D721Med (cell line): ENCODE data around the gene KRTAP3-1.
"Not testable (repeated sequence)": the region's sequence is repeated elsewhere in the genome, so short reads cannot be mapped to it uniquely, and the experiment has no call there.

ENCODE experiments used
- DNase-seq: peaks from one replicate; pipeline ENCODE4 v3.0.0; 2011; ENCODE audit warnings: low spot score; ENCODE audit not compliant: insufficient read length
- FAIRE-seq: peaks from 2 replicates; lab custom pipeline; 2011; peaks lifted over from hg19 to GRCh38; lab: Jason Lieb, UNC
- CTCF ChIP-seq: IDR thresholded peaks from 2 replicates; pipeline ENCODE4 v1.5.1; 2012; ENCODE audit warnings: mild to moderate bottlenecking, control low read depth; ENCODE audit not compliant: insufficient read depth; ENCODE audit errors: missing control alignments

KRTAP3-1 gene

DNA sequence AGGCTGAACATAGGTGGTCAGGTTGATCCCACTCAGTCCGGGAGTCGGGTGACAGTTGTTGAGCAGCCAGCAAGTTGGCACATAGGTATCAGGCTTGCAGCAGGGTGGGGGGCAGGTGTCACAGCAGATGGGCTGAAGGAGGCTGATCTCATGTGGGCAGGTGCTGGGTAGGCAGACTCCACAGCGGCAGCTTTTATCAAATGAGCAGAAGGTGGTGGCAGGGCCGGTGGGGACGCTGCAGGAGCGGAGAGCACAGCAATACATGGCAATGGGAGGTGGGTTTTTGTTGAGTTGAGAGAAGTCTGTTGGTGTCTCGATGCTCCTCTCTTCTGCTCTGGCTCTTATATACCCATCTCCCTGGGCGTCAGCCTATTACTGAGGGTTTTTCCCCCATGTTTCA lies at the start of gene KRTAP3-1:
Gene KRTAP3-1 (minus strand): TSS at position 318 of the 400 bp plus-strand sequence. CDS start 54 bp downstream, at position 264.
- no peak for TF ChIP-seq CTCF
- no peak for DNase-seq
- FAIRE-seq, result no peak

DNA sequence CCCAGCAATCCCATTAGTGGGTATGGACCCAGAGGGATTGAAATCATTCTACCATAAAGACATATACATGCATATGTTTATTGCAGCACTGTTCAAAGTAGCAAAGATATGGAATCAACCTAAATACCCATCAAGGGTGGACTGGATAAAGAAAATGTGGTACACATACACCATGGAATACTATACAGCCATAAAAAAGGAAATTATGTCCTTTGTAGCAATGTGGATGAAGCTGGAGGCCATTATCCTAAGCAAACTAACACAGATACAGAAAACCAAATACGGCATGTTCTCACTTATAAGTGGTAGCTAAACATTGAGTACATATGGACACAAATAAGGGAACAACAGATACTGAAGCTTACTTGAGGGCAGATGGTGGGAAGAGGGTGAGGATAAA lies 48.6 kb upstream of the KRTAP3-1 start:
- DNase-seq (no peak), FAIRE-seq (no peak)
- TF ChIP-seq CTCF, result no peak

GRCh38 chr17:41055130-41055529 lies 46.2 kb upstream of the KRTAP3-1 start, which contains the start of gene KRTAP2-2:
KRTAP2-2 (minus strand) TSS chr17:41055230; CDS start chr17:41055211, 19 bp downstream.
- FAIRE-seq, DNase-seq: not testable (repeated sequence)

DNA sequence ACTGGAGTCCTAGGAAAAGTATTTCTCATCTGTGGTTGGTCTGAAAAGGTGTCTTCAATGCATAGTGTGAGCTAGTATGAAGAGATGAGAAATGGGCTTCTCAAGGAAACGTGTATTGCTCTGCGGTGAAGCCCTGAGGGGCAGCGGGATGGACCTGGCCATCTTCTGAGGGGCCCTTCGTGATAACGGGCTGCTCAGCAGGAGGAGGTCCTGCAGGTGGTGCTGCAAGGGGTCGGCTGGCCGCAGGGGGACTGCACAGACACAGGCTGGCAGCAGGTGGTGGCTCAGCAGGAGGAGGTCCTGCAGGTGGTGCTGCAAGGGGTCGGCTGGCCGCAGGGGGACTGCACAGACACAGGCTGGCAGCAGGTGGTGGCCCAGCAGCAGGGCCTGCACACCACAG lies 45.6 kb upstream of the KRTAP3-1 start:
- FAIRE-seq, DNase-seq: not testable (repeated sequence)

DNA sequence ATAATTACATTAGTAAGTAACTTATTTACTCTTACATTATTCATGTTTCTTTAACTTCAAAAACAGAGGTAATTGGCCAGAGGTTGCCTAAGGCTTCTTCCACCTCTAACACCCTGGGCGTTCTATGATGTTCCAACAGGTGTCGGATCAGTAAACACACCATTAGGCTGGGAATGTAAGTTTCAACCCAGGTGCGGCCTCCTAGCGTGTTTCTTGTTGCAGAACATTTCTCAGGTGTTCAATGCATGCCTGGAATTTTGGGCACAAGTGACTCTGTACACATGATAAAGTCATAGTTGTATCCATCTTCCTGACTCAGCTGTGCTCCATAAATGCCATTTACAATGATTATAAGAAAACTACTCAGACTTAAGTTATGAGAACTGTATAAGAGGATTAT lies 45.1 kb upstream of the KRTAP3-1 start:
- no peak for DNase-seq
- FAIRE-seq, result no peak
- TF ChIP-seq CTCF, result no peak

- TF ChIP-seq CTCF, result no peak
- DNase-seq, result no peak
- FAIRE-seq, result no peak
Measured at GRCh38 chr17:41052566-41052965, 43.6 kb upstream of the KRTAP3-1 start.

- FAIRE-seq (no peak), DNase-seq (no peak)
- no peak for TF ChIP-seq CTCF
Measured at GRCh38 chr17:41049110-41049509, 40.2 kb upstream of the KRTAP3-1 start.

DNA sequence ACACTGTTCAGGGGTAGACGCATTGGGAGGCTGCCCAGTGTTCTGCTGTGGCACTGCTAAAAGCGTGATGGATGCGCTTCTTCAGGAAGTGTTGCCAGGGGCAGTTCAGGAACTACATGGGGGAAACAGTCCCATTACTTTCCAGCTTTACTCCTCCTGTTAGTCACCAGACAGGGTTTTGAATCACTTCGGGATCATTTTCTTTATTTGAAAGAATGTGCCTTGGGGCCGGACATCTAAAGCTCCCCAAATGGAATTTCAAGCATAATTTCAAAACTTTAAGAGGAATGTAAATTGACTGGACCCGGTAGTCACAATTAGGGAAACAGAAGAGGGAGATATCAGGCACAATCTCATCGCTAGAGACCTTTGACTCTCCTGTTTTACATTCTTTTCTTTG lies 39.5 kb upstream of the KRTAP3-1 start:
- DNase-seq (no peak), FAIRE-seq (no peak)
- TF ChIP-seq CTCF, result no peak

DNA sequence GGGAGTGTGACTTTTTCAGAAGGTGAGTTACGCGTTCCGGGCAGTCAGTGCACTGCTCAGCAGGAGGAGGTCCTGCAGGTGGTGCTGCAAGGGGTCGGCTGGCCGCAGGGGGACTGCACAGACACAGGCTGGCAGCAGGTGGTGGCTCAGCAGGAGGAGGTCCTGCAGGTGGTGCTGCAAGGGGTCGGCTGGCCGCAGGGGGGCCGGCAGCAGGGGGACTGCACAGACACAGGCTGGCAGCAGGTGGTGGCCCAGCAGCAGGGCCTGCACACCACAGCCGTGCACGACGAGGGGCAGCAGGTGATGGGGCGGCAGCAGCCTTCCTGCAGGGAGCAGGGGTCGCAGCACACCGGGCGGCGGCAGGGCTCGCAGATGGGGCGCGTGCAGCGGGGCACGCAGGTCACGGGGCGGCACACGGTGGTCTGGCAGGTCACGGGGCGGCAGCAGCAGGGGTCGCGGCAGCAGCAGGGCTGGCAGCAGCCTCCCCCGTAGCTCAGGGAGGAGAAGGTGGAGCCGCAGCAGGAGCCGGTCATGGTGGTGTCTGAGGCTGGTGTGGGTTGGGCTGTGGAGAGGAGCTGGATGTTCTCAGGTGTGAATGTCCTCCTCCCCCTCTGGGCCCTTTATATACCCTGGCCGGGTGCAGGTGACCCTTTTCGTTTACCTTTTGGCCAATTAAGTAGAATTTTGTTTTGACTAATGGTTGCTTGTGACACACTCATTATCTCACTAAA lies 38.0 kb upstream of the KRTAP3-1 start, which contains the start of gene KRTAP2-1:
Gene KRTAP2-1 (minus strand): TSS at position 582 of the 731 bp plus-strand sequence. CDS start 49 bp downstream, at position 533.
- not testable (repeated sequence) for FAIRE-seq, DNase-seq
